Liver (tissue), 9 donors: ENCODE data around the gene VAV3. TPM values are rescaled to one million over a fixed set of nuclear protein-coding genes. Genes with fewer than 3 reads are reported as not detected.

Experiments used
- DNase-seq: peaks from one replicate; pipeline ENCODE4 v3.0.0-alpha.2; 2017; ENCODE audit warnings: low spot score
- H3K27ac ChIP-seq, 2 donors: one replicate each; pipeline ENCODE4 v1.7.0; 2013; ENCODE audit warnings: inconsistent platforms in 2 of 2, low read length in 2 of 2, control low read depth in 1 of 2, low read depth in 1 of 2, mild to moderate bottlenecking in 1 of 2
- H3K27me3 ChIP-seq, 4 donors: one replicate each; pipeline versions ENCODE4 v1.6.1 to v1.7.0; 2013; ENCODE audit warnings: low read length in 3 of 4, inconsistent platforms in 1 of 4, mild to moderate bottlenecking in 1 of 4, moderate library complexity in 1 of 4; ENCODE audit not compliant: control insufficient read depth in 4 of 4, insufficient read depth in 4 of 4
- H3K36me3 ChIP-seq, 4 donors: one replicate each; pipeline versions ENCODE4 v1.6.1 to v1.7.0; 2013; ENCODE audit warnings: low read length in 3 of 4, mild to moderate bottlenecking in 3 of 4, low read depth in 1 of 4, moderate library complexity in 1 of 4; ENCODE audit not compliant: control insufficient read depth in 4 of 4, insufficient read depth in 3 of 4
- H3K4me1 ChIP-seq, 4 donors: one replicate each; pipeline versions ENCODE4 v1.6.1 to v1.7.0; 2013; ENCODE audit warnings: low read length in 3 of 4, mild to moderate bottlenecking in 3 of 4, moderate library complexity in 1 of 4; ENCODE audit not compliant: control insufficient read depth in 4 of 4, insufficient read depth in 4 of 4
- H3K4me3 ChIP-seq, 3 donors: one replicate each; pipeline versions ENCODE4 v1.6.1 to v1.7.0; 2013; ENCODE audit warnings: low read length in 3 of 3, control low read depth in 1 of 3, low read depth in 1 of 3, mild to moderate bottlenecking in 1 of 3
- H3K9ac ChIP-seq, 2 donors: one replicate each; pipeline ENCODE4 v1.7.0; 2013; ENCODE audit warnings: low read length in 2 of 2, mild to moderate bottlenecking in 2 of 2, moderate library complexity in 2 of 2, control low read depth in 1 of 2, low read depth in 1 of 2
- H3K9me3 ChIP-seq, 4 donors: one replicate each; pipeline versions ENCODE4 v1.6.1 to v1.7.0; 2013; ENCODE audit warnings: low read length in 3 of 4; ENCODE audit not compliant: control insufficient read depth in 4 of 4
- EGR1 ChIP-seq, 2 donors: IDR thresholded peaks; 2 replicates each; pipeline ENCODE4 v1.6.1; 2016 to 2018; ENCODE audit warnings: antibody characterized with exemption in 2 of 2, low read depth in 2 of 2
- FOXA1 ChIP-seq: IDR thresholded peaks from 2 replicates; pipeline ENCODE4 v1.6.1; 2016; ENCODE audit warnings: antibody characterized with exemption
- FOXA2 ChIP-seq: IDR thresholded peaks from 2 replicates; pipeline ENCODE4 v1.6.1; 2016; ENCODE audit warnings: antibody characterized with exemption
- GABPA ChIP-seq, 2 donors: IDR thresholded peaks in 1 of 2; conservative IDR thresholded peaks in 1 of 2; 2 replicates each; pipeline ENCODE4 v1.6.1; 2016; ENCODE audit warnings: antibody characterized with exemption in 2 of 2, mild to moderate bottlenecking in 1 of 2, moderate library complexity in 1 of 2
- HNF4A ChIP-seq, 2 donors: conservative IDR thresholded peaks; 2 replicates each; pipeline ENCODE4 v1.6.1; 2016; ENCODE audit warnings: antibody characterized with exemption in 2 of 2, mild to moderate bottlenecking in 2 of 2
- HNF4G ChIP-seq: IDR thresholded peaks from 2 replicates; pipeline ENCODE4 v1.6.1; 2016; ENCODE audit warnings: antibody characterized with exemption
- JUND ChIP-seq, 2 donors: IDR thresholded peaks; 2 replicates each; pipeline ENCODE4 v1.6.1; 2016; ENCODE audit warnings: antibody characterized with exemption in 2 of 2
- NR2F2 ChIP-seq: IDR thresholded peaks from 2 replicates; pipeline ENCODE4 v1.6.1; 2016; ENCODE audit warnings: antibody characterized with exemption
- RXRA ChIP-seq, 2 donors: IDR thresholded peaks; 2 replicates each; pipeline ENCODE4 v1.6.1; 2017 to 2018; ENCODE audit warnings: antibody characterized with exemption in 2 of 2, mild to moderate bottlenecking in 1 of 2
- SP1 ChIP-seq: IDR thresholded peaks from 2 replicates; pipeline ENCODE4 v1.6.1; 2018; ENCODE audit warnings: antibody characterized with exemption, mild to moderate bottlenecking
- TAF1 ChIP-seq: conservative IDR thresholded peaks from 2 replicates; pipeline ENCODE4 v1.6.1; 2016; ENCODE audit warnings: antibody characterized with exemption, mild to moderate bottlenecking
- WGBS: extraction: QIAGEN DNeasy Blood & Tissue Kit; methylation state at CpG from one replicate; pipeline ENCODE4 v1.1.7; 2013; 5-methylcytosine and 5-hydroxymethylcytosine counted together
- polyA plus RNA-seq, 2 donors: library from polyadenylated mRNA; stranded (reverse) in 1 of 2; unstranded in 1 of 2; fragments of 200-250 nt in 1 of 2; fragments of >200 nt in 1 of 2; fragmentation: Nextera tagmentation in 1 of 2; extraction: Ambion mirVana in 1 of 2; gene quantifications; one replicate each; pipeline versions ENCODE4 v1.2.1 to v1.2.3, GENCODE V29; 2013 to 2015
- total RNA-seq, 2 donors: library from RNA; depleted of rRNA; stranded (reverse); fragments of >200 nt; gene quantifications; one replicate each; pipeline ENCODE4 v1.2.3, GENCODE V29; 2014
- TF ChIP-seq, protein P1 (sequence below): IDR thresholded peaks from 2 replicates; pipeline ENCODE4 v1.6.1; 2016; ENCODE audit warnings: antibody characterized with exemption
- TF ChIP-seq, protein P2 (sequence below): IDR thresholded peaks from 2 replicates; pipeline ENCODE4 v1.6.1; 2016; ENCODE audit warnings: antibody characterized with exemption
- TF ChIP-seq, protein P3 (sequence below): IDR thresholded peaks from 2 replicates; pipeline ENCODE4 v1.6.1; 2016; ENCODE audit warnings: antibody characterized with exemption, mild to moderate bottlenecking
- TF ChIP-seq, protein P4 (sequence below): IDR thresholded peaks from 2 replicates; pipeline ENCODE4 v1.6.1; 2016; ENCODE audit warnings: antibody characterized with exemption
- donor health status: healthy.
- donor health status: healthy.
- donor health status: healthy.
- donor health status: healthy.
- donor health status: healthy.

The VAV3 gene
- total and polyA plus RNA-seq, 4 donors: 0.46 to 4.8 (median 2.7) TPM

DNA sequence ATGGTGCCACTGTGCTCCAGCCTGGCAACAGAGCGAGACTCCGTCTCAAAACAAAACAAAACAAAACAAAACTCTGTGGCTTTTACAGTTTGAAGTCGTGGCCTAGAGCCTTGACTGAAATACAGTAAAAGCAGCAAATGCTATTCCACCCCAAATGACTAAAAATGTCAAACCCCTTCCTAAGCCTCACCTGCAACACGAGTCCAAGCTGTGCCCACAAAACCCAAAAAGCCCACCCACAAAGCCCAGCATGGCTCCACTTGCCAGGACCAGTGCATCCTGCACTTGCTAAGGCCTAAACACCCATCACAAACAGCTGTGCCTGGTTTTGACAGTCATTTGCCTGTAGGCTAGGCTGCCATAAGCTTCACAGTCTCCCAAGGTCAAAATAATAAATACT lies 21.3 kb downstream of the VAV3 start:
- DNase-seq: no peak
- Histone ChIP-seq H3K27ac (no peak overlapping the region), H3K9ac (no peak overlapping the region), H3K27me3 (no peaks in the 10 kb centered on the region), H3K9me3 (no peaks in the 10 kb centered on the region), H3K36me3 (no peaks in the 10 kb centered on the region), H3K4me1 (no peaks in the 10 kb centered on the region), H3K4me3 (no peak overlapping the region)
- TF ChIP-seq GABPA (IDR thresholded peaks at IDR 0.05 in 1 of 2, conservative IDR thresholded peaks at IDR 0.05 in 1 of 2) (no peak), HNF4A (conservative IDR thresholded peaks at IDR 0.05) (no peak), SP1 (no peak), JUND (IDR thresholded peaks at IDR 0.05) (no peak), TAF1 (no peak), FOXA1 (no peak), RXRA (IDR thresholded peaks at IDR 0.05) (no peak)
- TF ChIP-seq, protein P1, sequence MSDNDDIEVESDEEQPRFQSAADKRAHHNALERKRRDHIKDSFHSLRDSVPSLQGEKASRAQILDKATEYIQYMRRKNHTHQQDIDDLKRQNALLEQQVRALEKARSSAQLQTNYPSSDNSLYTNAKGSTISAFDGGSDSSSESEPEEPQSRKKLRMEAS: no peak
- TF ChIP-seq, protein P2, sequence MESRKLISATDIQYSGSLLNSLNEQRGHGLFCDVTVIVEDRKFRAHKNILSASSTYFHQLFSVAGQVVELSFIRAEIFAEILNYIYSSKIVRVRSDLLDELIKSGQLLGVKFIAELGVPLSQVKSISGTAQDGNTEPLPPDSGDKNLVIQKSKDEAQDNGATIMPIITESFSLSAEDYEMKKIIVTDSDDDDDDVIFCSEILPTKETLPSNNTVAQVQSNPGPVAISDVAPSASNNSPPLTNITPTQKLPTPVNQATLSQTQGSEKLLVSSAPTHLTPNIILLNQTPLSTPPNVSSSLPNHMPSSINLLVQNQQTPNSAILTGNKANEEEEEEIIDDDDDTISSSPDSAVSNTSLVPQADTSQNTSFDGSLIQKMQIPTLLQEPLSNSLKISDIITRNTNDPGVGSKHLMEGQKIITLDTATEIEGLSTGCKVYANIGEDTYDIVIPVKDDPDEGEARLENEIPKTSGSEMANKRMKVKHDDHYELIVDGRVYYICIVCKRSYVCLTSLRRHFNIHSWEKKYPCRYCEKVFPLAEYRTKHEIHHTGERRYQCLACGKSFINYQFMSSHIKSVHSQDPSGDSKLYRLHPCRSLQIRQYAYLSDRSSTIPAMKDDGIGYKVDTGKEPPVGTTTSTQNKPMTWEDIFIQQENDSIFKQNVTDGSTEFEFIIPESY: no peak
- TF ChIP-seq, protein P3, sequence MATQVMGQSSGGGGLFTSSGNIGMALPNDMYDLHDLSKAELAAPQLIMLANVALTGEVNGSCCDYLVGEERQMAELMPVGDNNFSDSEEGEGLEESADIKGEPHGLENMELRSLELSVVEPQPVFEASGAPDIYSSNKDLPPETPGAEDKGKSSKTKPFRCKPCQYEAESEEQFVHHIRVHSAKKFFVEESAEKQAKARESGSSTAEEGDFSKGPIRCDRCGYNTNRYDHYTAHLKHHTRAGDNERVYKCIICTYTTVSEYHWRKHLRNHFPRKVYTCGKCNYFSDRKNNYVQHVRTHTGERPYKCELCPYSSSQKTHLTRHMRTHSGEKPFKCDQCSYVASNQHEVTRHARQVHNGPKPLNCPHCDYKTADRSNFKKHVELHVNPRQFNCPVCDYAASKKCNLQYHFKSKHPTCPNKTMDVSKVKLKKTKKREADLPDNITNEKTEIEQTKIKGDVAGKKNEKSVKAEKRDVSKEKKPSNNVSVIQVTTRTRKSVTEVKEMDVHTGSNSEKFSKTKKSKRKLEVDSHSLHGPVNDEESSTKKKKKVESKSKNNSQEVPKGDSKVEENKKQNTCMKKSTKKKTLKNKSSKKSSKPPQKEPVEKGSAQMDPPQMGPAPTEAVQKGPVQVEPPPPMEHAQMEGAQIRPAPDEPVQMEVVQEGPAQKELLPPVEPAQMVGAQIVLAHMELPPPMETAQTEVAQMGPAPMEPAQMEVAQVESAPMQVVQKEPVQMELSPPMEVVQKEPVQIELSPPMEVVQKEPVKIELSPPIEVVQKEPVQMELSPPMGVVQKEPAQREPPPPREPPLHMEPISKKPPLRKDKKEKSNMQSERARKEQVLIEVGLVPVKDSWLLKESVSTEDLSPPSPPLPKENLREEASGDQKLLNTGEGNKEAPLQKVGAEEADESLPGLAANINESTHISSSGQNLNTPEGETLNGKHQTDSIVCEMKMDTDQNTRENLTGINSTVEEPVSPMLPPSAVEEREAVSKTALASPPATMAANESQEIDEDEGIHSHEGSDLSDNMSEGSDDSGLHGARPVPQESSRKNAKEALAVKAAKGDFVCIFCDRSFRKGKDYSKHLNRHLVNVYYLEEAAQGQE: no peak
- TF ChIP-seq, protein P4, sequence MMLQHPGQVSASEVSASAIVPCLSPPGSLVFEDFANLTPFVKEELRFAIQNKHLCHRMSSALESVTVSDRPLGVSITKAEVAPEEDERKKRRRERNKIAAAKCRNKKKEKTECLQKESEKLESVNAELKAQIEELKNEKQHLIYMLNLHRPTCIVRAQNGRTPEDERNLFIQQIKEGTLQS: no peak
- 78% methylated on average over 4 of the region's 4 CpGs for WGBS

DNA sequence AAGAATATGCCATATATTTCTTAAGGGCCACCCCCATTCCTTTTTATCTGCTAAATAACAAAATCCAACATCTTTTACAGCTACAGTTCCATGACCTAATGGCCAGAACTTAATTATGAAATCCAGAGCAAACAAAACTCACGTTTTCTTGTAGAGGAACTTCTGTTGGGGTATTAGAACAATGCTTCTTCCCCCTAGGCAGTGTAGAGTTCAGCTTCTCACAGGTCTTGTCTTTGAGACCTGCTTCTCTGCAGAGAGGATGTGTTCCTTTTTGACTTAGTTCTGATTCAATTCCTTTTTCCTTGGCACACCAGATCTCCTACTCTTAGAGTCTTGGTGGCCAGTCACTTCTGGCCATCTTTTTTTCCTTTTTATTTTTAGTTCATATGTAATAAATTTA lies 22.2 kb downstream of the VAV3 start:
- Histone ChIP-seq H3K9ac (no peak overlapping the region), H3K27me3 (no peaks in the 10 kb centered on the region), H3K9me3 (no peaks in the 10 kb centered on the region), H3K36me3 (no peaks in the 10 kb centered on the region), H3K27ac (no peak overlapping the region), H3K4me3 (no peak overlapping the region), H3K4me1 (no peaks in the 10 kb centered on the region)
- TF ChIP-seq EGR1 (IDR thresholded peaks at IDR 0.05; ENCODE audit: low read depth in 2 of 2) (no peak), HNF4G (no peak), SP1 (no peak), RXRA (IDR thresholded peaks at IDR 0.05) (no peak), HNF4A (conservative IDR thresholded peaks at IDR 0.05) (no peak), NR2F2 (no peak), FOXA2 (no peak), TAF1 (no peak), GABPA (IDR thresholded peaks at IDR 0.05 in 1 of 2, conservative IDR thresholded peaks at IDR 0.05 in 1 of 2) (no peak)
- TF ChIP-seq, protein P4: no peak
- TF ChIP-seq, protein P3: no peak
- TF ChIP-seq, protein P2: no peak
- 31% methylated on average over 1 of the region's 1 CpG for WGBS
- DNase-seq: no peak
